Thyroid gland (tissue), 4 donors: Measurements from ENCODE around the gene DIP2C. TPM values are rescaled to one million over a fixed set of nuclear protein-coding genes. Genes with fewer than 3 reads are reported as not detected.

Source experiments
- DNase-seq, 2 donors: peaks; one replicate each; pipeline ENCODE4 v3.0.0-alpha.2; 2019
- H3K27ac ChIP-seq, 3 donors: fragments of 200-600 bp; sonication (generic); 1 replicate in 2 of 3; 2 replicates in 1 of 3; pipeline ENCODE4 v1.5.1; 2016 to 2019; ENCODE audit warnings: mild to moderate bottlenecking in 1 of 3, moderate library complexity in 1 of 3
- H3K27me3 ChIP-seq: fragments of 200-600 bp; sonication (generic); one replicate; pipeline ENCODE4 v1.5.1; 2019
- H3K36me3 ChIP-seq, 2 donors: fragments of 200-600 bp; sonication (generic); one replicate each; pipeline ENCODE4 v1.5.1; 2016 to 2019
- H3K4me1 ChIP-seq, 2 donors: fragments of 200-600 bp; sonication (generic); one replicate each; pipeline ENCODE4 v1.5.1; 2017 to 2019
- H3K4me3 ChIP-seq, 3 donors: fragments of 200-600 bp; sonication (generic); replicated peaks in 1 of 3; 1 replicate in 2 of 3; 2 replicates in 1 of 3; pipeline ENCODE4 v1.5.1; 2016; ENCODE audit warnings: mild to moderate bottlenecking in 1 of 3
- H3K9me3 ChIP-seq: fragments of 200-600 bp; sonication (generic); one replicate; pipeline ENCODE4 v1.5.1; 2017
- CTCF ChIP-seq, 6 experiments: fragments of 200-600 bp in 3 of 6; fragments of 450-650 bp in 3 of 6; sonication (generic) in 3 of 6; IDR thresholded peaks; one replicate each; pipeline ENCODE4 v1.5.1; 2016 to 2019; ENCODE audit warnings: antibody characterized with exemption in 6 of 6, mild to moderate bottlenecking in 2 of 6, inconsistent platforms in 1 of 6, moderate library complexity in 1 of 6
- POLR2A ChIP-seq, 2 donors: fragments of 450-650 bp; IDR thresholded peaks; one replicate each; pipeline ENCODE4 v1.6.1; 2017; ENCODE audit warnings: antibody characterized with exemption in 2 of 2, mild to moderate bottlenecking in 2 of 2, moderate library complexity in 1 of 2
- WGBS, 2 donors: methylation state at CpG; one replicate each; pipeline ENCODE4 v1.1.5; 2017; 5-methylcytosine and 5-hydroxymethylcytosine counted together
- intact Hi-C: fragments of 100-400 bp; cut with DNase I; formaldehyde crosslinking; loops from one replicate; pipeline ENCODE4 v1.15.1; 2023
- total RNA-seq, 4 donors: library from RNA; depleted of rRNA; stranded (reverse); fragments of >200 nt; gene quantifications; one replicate each; pipeline ENCODE4 v1.2.3, GENCODE V29; 2016

The DIP2C gene
- total RNA-seq, 4 donors from 2014 or later: 11.4 to 14.6 (median 12.3) TPM

GRCh38 chr10:412109-412508 lies 277.4 kb downstream of the DIP2C start:
- Histone ChIP-seq H3K9me3 (no peaks in the 10 kb centered on the region), H3K27me3 (no peaks in the 10 kb centered on the region), H3K27ac (no peak overlapping the region), H3K36me3 (peaks cover 0 to 8% of the 10 kb centered on the region in 2 donors), H3K4me3 (no peak overlapping the region), H3K4me1 (no peaks in the 10 kb centered on the region)
- no peak for DNase-seq
- intact Hi-C loops: no loop called here
- TF ChIP-seq POLR2A (IDR thresholded peaks at IDR 0.05) (no peak), CTCF (IDR thresholded peaks at IDR 0.05) (no peak)
- WGBS, 2 donors: 74 to 75% methylated on average over 10 of the region's 10 CpGs

GRCh38 chr10:411603-412002 lies 277.9 kb downstream of the DIP2C start:
- H3K27me3 ChIP-seq: no peaks in the 10 kb centered on the region
- WGBS, 2 donors: 95 to 97% methylated on average over 13 of the region's 13 CpGs
- no peaks in the 10 kb centered on the region for H3K4me1 ChIP-seq
- intact Hi-C loops: no loop called here
- TF ChIP-seq CTCF (IDR thresholded peaks at IDR 0.05) (no peak), POLR2A (IDR thresholded peaks at IDR 0.05) (no peak)
- peaks cover 0 to 8% of the 10 kb centered on the region in 2 donors for H3K36me3 ChIP-seq
- no peak overlapping the region for H3K27ac ChIP-seq
- no peak overlapping the region for H3K4me3 ChIP-seq
- H3K9me3 ChIP-seq: no peaks in the 10 kb centered on the region
- no peak for DNase-seq

- no peak overlapping the region for H3K27ac ChIP-seq
- no peak overlapping the region for H3K4me3 ChIP-seq
- no peak for DNase-seq
- H3K27me3 ChIP-seq: no peaks in the 10 kb centered on the region
- TF ChIP-seq CTCF (IDR thresholded peaks at IDR 0.05) (no peak), POLR2A (IDR thresholded peaks at IDR 0.05) (no peak)
- H3K9me3 ChIP-seq: no peaks in the 10 kb centered on the region
- 84 to 92% methylated on average over 12 of the region's 12 CpGs for WGBS, 2 donors
- peaks cover 9 to 15% of the 10 kb centered on the region in 2 donors for H3K4me1 ChIP-seq
- intact Hi-C loops: no loop called here
- H3K36me3 ChIP-seq: peaks cover 0 to 8% of the 10 kb centered on the region in 2 donors
Measured at GRCh38 chr10:409408-410040, 279.9 kb downstream of the DIP2C start.

GRCh38 chr10:408236-408635 lies 281.2 kb downstream of the DIP2C start:
- 88 to 91% methylated on average over 3 of the region's 3 CpGs for WGBS, 2 donors
- no peak overlapping the region for H3K4me3 ChIP-seq
- TF ChIP-seq CTCF (IDR thresholded peaks at IDR 0.05) (no peak), POLR2A (IDR thresholded peaks at IDR 0.05) (no peak)
- DNase-seq: no peak
- no peaks in the 10 kb centered on the region for H3K9me3 ChIP-seq
- H3K36me3 ChIP-seq: peaks cover 0 to 8% of the 10 kb centered on the region in 2 donors
- no peaks in the 10 kb centered on the region for H3K27me3 ChIP-seq
- intact Hi-C loops: no loop called here
- H3K4me1 ChIP-seq: peaks cover 9 to 15% of the 10 kb centered on the region in 2 donors
- no peak overlapping the region for H3K27ac ChIP-seq

GRCh38 chr10:406976-407375 lies 282.5 kb downstream of the DIP2C start:
- intact Hi-C loops: no loop called here
- Histone ChIP-seq H3K27me3 (no peaks in the 10 kb centered on the region), H3K36me3 (peaks cover 0 to 8% of the 10 kb centered on the region in 2 donors), H3K9me3 (no peaks in the 10 kb centered on the region), H3K4me3 (no peak overlapping the region), H3K4me1 (peaks cover 9 to 15% of the 10 kb centered on the region in 2 donors), H3K27ac (no peak overlapping the region)
- WGBS, 2 donors: 94 to 98% methylated on average over 13 of the region's 13 CpGs
- TF ChIP-seq POLR2A (IDR thresholded peaks at IDR 0.05) (no peak), CTCF (IDR thresholded peaks at IDR 0.05) (no peak)
- DNase-seq: no peak
